Brain microvascular endothelial cell (primary cell): ENCODE results near the gene ERP44.
"Not testable (repeated sequence)": the region's sequence is repeated elsewhere in the genome, so short reads cannot be mapped to it uniquely, and the experiment has no call there.

Source experiments
- DNase-seq: peaks from one replicate; pipeline ENCODE4 v3.0.0-alpha.2; 2020
- H3K27ac ChIP-seq: fragments of 250-450 bp; sonication (Bioruptor Pico); 2 replicates; pipeline ENCODE4 v1.5.1; 2020; ENCODE audit warnings: mild to moderate bottlenecking, moderate library complexity
- H3K27me3 ChIP-seq: fragments of 250-450 bp; sonication (Bioruptor Pico); replicated peaks from 2 replicates; pipeline ENCODE4 v1.5.1; 2020; ENCODE audit warnings: mild to moderate bottlenecking
- H3K36me3 ChIP-seq: fragments of 250-450 bp; sonication (Bioruptor Pico); replicated peaks from 2 replicates; pipeline ENCODE4 v1.5.1; 2020; ENCODE audit warnings: mild to moderate bottlenecking
- H3K4me3 ChIP-seq: 2 replicates; pipeline ENCODE4 v1.5.1; 2011; ENCODE audit warnings: low read depth, mild to moderate bottlenecking, control low read depth, low read length, moderate library complexity
- in situ Hi-C: cut with HindIII; loops from 2 replicates; pipeline ENCODE4 v1.10.0; 2017; ENCODE audit warnings: low sequenced_read_pairs, low pct_ligation_motif_present
- TF ChIP-seq, protein P1 (sequence below): IDR thresholded peaks from 2 replicates; pipeline ENCODE4 v1.5.1; 2011; ENCODE audit warnings: low read depth, mild to moderate bottlenecking, moderate library complexity, low read length, control low read depth, inconsistent platforms; ENCODE audit errors: missing control alignments

The ERP44 gene

GRCh38 chr9:100098887-100099721 is at the start of gene ERP44, which contains the start of gene INVS:
Gene ERP44, minus strand, starts transcription at chr9:100099000. Its CDS starts 160 bp downstream, at chr9:100098840.
Gene INVS, plus strand, starts transcription at chr9:100099243. Its CDS starts 5,279 bp downstream, at chr9:100104522.
- DNase-seq: peak; percentile 99
- H3K4me3 ChIP-seq: peak within 1 kb of the TSS; percentile 99
- in situ Hi-C loops: no loop called here
- H3K27me3 ChIP-seq: no peaks in the 10 kb centered on the region
- peak within 1 kb of the TSS; percentile 68 for H3K27ac ChIP-seq
- no peaks in the 10 kb centered on the region for H3K36me3 ChIP-seq
- TF ChIP-seq, protein P1, sequence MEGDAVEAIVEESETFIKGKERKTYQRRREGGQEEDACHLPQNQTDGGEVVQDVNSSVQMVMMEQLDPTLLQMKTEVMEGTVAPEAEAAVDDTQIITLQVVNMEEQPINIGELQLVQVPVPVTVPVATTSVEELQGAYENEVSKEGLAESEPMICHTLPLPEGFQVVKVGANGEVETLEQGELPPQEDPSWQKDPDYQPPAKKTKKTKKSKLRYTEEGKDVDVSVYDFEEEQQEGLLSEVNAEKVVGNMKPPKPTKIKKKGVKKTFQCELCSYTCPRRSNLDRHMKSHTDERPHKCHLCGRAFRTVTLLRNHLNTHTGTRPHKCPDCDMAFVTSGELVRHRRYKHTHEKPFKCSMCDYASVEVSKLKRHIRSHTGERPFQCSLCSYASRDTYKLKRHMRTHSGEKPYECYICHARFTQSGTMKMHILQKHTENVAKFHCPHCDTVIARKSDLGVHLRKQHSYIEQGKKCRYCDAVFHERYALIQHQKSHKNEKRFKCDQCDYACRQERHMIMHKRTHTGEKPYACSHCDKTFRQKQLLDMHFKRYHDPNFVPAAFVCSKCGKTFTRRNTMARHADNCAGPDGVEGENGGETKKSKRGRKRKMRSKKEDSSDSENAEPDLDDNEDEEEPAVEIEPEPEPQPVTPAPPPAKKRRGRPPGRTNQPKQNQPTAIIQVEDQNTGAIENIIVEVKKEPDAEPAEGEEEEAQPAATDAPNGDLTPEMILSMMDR: no peak

DNA sequence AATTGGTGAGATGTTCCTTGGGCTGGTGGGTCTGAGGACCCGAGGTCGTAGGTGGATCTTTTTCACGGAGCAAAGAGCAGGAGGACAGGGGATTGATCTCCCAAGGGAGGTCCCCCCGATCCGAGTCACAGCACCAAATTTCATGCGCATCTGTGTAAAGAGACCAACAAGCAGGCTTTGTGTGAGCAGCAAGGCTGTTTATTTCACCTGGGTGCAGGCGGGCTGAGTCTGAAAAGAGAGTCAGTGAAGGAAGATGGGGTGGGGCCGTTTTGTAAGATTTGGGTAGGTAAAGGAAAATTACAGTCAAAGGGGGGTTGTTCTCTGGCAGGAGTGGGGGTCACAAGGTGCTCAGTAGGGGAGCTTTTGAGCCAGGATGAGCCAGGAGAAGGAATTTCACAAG is 47.2 kb upstream of the ERP44 start:
- H3K4me3 ChIP-seq, DNase-seq, H3K27ac ChIP-seq, H3K36me3 ChIP-seq, in situ Hi-C loops, H3K27me3 ChIP-seq: not testable (repeated sequence)

DNA sequence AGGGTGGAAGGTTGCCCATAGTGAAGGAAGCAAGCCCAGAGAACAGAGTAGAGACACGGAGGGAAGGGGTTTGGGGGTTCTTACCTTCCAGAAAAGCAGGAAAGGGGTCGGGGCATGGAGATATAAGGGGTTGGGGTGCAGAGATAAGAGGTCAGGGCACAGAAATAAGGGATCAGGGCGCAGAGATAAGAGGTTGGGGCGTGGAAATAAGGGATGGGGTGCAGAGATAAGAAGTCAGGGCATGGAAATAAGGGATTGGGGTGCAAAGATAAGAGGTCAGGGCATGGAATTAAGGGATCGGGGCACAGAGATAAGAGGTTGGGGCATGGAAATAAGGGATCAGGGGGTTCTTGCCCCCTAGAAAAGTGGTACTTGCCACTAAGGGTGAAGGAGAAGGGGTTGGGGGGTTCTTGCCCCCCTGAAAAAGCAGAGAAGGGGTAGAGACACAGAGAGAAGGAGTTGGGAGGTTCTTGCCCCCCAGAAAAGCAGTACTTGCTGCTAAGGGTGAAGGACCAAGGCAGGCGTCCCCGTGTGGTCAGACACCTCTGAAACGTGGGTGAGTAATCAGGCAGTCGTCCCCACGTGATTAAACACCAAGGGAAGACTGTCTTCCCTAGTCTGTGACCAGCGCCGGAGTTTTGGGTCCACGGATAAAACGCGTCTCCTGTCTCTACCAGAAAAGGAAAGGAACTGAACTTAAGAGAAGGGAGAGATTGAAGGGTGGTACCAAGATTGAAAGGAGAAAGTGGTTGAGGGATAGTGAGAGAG is 46.6 kb upstream of the ERP44 start:
- H3K4me3 ChIP-seq, H3K27ac ChIP-seq, H3K36me3 ChIP-seq, in situ Hi-C loops, H3K27me3 ChIP-seq, DNase-seq: not testable (repeated sequence)

DNA sequence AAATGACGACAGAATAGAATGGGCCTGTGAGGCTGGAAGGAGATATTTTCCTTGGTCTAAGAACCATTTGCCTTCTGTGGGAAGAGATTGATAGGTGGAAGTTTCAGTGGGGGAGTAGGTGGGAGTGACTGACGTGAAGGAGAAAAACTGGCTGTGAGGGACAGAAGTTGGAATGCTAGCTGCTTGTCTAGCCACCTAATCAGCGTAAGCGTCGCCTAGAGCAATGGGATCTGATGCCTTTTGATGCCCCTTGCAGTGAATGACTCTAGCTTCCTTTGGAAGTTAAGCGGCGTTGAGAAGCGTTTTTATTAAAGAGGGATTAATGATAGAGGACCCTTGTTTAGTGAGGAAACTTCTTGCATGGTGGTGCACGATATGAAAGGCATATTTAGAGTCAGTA is 43.1 kb upstream of the ERP44 start:
- H3K27ac ChIP-seq, H3K36me3 ChIP-seq, in situ Hi-C loops, H3K4me3 ChIP-seq, H3K27me3 ChIP-seq, DNase-seq: not testable (repeated sequence)

- DNase-seq, H3K4me3 ChIP-seq, H3K27ac ChIP-seq, H3K36me3 ChIP-seq, H3K27me3 ChIP-seq, in situ Hi-C loops: not testable (repeated sequence)
Measured at GRCh38 chr9:100140303-100140702, 41.5 kb upstream of the ERP44 start.

DNA sequence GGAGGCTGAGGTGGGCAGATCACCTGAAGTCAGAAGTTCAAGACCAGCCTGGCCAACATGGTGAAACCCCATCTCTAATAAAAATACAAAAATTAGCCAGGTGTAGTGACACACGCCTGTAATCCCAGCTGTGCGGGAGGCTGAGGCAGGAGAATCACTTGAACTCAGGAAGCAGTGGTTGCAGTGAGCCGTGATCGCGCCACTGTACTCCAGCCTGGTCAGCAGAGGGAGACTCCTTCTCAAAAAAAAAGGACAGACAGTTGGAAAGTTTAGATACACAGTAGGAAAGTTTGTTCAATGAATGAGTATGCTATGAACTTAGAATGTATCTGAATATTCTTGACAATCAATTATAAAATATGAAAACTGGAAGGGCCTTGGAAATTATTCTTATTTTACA is 38.0 kb upstream of the ERP44 start:
- peak; percentile 27 for DNase-seq

DNA sequence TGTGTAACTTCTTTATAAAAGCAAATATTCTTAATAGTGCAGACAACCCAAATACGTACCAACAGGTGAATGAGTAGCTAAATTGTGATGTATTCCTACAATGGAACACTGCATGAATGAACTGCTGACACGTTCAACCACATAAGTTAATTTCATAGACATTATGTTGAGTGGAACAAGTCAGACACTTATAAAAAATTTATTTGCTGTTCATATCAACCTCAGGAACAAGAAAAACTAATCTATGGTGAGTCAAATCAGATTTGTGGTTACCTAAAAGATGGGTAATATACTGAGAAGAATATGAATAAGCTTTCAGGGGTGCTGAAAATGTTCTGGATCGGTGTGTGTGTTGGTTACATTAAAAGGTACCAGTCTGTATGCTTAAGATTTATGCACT is 35.9 kb upstream of the ERP44 start:
- Histone ChIP-seq H3K36me3 (no peaks in the 10 kb centered on the region), H3K27ac (no peak overlapping the region), H3K27me3 (no peaks in the 10 kb centered on the region), H3K4me3 (no peak overlapping the region)
- TF ChIP-seq, protein P1: no peak
- no peak for DNase-seq
- in situ Hi-C loops: no loop called here

More for the DNA sequence above, 38.0 kb upstream of the ERP44 start:
- H3K27me3 ChIP-seq, in situ Hi-C loops, H3K36me3 ChIP-seq, H3K27ac ChIP-seq, H3K4me3 ChIP-seq: not testable (repeated sequence)
- TF ChIP-seq, protein P1: peak; percentile 47
